HepG2 (cell line): ENCODE results near the gene COL9A3. TPM values are rescaled to one million over a fixed set of nuclear protein-coding genes. Genes with fewer than 3 reads are reported as not detected.
A peak's percentile ranks its signal among the peaks of the same experiment; 100 is the strongest.

ENCODE experiments used
- ARHGAP35 ChIP-seq: sonication (generic); formaldehyde crosslinking; IDR thresholded peaks from 2 replicates; pipeline ENCODE4 v1.9.0; 2022; ENCODE audit warnings: mild to moderate bottlenecking, inconsistent platforms, moderate library complexity, missing genetic modification reagents, borderline replicate concordance
- CHD2 ChIP-seq: IDR thresholded peaks from 2 replicates; pipeline ENCODE4 v1.6.1; 2011; ENCODE audit warnings: low read depth, low read length, improper control_type of control experiment
- HNRNPK ChIP-seq: fragments of 200-400 bp; formaldehyde crosslinking; IDR thresholded peaks from 2 replicates; pipeline ENCODE4 v1.6.1; 2018; ENCODE audit warnings: low read length, low read depth, moderate library complexity, mild to moderate bottlenecking; ENCODE audit not compliant: poor library complexity, severe bottlenecking
- MTF2 ChIP-seq: sonication (generic); formaldehyde crosslinking; IDR thresholded peaks from 2 replicates; pipeline ENCODE4 v1.5.0; 2020; ENCODE audit warnings: missing genetic modification reagents, borderline replicate concordance
- NFKB2 ChIP-seq: sonication (generic); formaldehyde crosslinking; IDR thresholded peaks from 2 replicates; pipeline ENCODE4 v1.4.0; 2020; ENCODE audit warnings: missing genetic modification reagents, borderline replicate concordance
- ONECUT2 ChIP-seq: sonication (generic); formaldehyde crosslinking; IDR thresholded peaks from 2 replicates; pipeline ENCODE4 v1.4.0; 2020; ENCODE audit warnings: missing genetic modification reagents
- RXRB ChIP-seq: IDR thresholded peaks from 2 replicates; pipeline ENCODE4 v1.6.1; 2016; ENCODE audit warnings: borderline replicate concordance, missing genetic modification reagents, missing compliant biosample characterization
- SSRP1 ChIP-seq: IDR thresholded peaks from 2 replicates; pipeline ENCODE4 v1.6.1; 2016; ENCODE audit warnings: control low read depth
- ZNF207 ChIP-seq: fragments of 450-650 bp; IDR thresholded peaks from 2 replicates; pipeline ENCODE4 v1.6.1; 2016; ENCODE audit warnings: antibody characterized with exemption, borderline replicate concordance
- ZNF547 ChIP-seq: sonication (generic); formaldehyde crosslinking; IDR thresholded peaks from 2 replicates; pipeline ENCODE4 v1.5.1; 2020; ENCODE audit warnings: mild to moderate bottlenecking, missing genetic modification reagents
- ZSCAN21 ChIP-seq: sonication (generic); formaldehyde crosslinking; IDR thresholded peaks from 2 replicates; pipeline ENCODE4 v1.8.0; 2022; ENCODE audit warnings: mild to moderate bottlenecking, missing genetic modification reagents, moderate library complexity, borderline replicate concordance
- polyA plus RNA-seq, 8 experiments: library from polyadenylated mRNA; depleted of rRNA in 3 of 8; stranded (reverse) in 7 of 8; unstranded in 1 of 8; fragments of >200 nt; fragmentation: Illumina TruSeq in 4 of 8; extraction: Trizol in 4 of 8; gene quantifications; 2 replicates each; pipeline versions ENCODE4 v1.2.1 to v1.2.3, GENCODE V29; 2011 to 2016; ENCODE audit warnings: low read depth in 4 of 8, missing spikeins in 1 of 8, mixed read lengths in 1 of 8; ENCODE audit not compliant: insufficient read depth in 1 of 8
- total RNA-seq, 5 experiments: library from RNA; depleted of rRNA; stranded (reverse); fragments of >200 nt; fragmentation: Illumina TruSeq; extraction: Trizol; gene quantifications; 2 replicates each; pipeline ENCODE4 v1.2.3, GENCODE V29; 2016; ENCODE audit warnings: low read depth in 1 of 5
- TF ChIP-seq, protein P1 (sequence below): sonication (generic); formaldehyde crosslinking; IDR thresholded peaks from 2 replicates; pipeline ENCODE4 v1.4.0; 2020; ENCODE audit warnings: missing genetic modification reagents
- TF ChIP-seq, protein P2 (sequence below): sonication (generic); IDR thresholded peaks from 2 replicates; pipeline ENCODE4 v1.6.1; 2016; ENCODE audit warnings: low read depth, borderline replicate concordance
- TF ChIP-seq, protein P3 (sequence below): sonication (generic); formaldehyde crosslinking; IDR thresholded peaks from 2 replicates; pipeline ENCODE4 v1.8.0; 2022; ENCODE audit warnings: missing genetic modification reagents, mild to moderate bottlenecking, moderate library complexity, borderline replicate concordance
- TF ChIP-seq, protein P4 (sequence below): sonication (generic); formaldehyde crosslinking; IDR thresholded peaks from 2 replicates; pipeline ENCODE4 v1.4.0; 2020; ENCODE audit warnings: mild to moderate bottlenecking, missing genetic modification reagents
- TF ChIP-seq, protein P5 (sequence below): sonication (generic); formaldehyde crosslinking; conservative IDR thresholded peaks from 2 replicates; pipeline ENCODE4 v1.8.0; 2022; ENCODE audit warnings: missing genetic modification reagents

The COL9A3 gene
- total and polyA plus RNA-seq, 2 of the 13 experiments (the other 11 are each of a cell fraction or from before 2014, with no cell fraction given): 155 to 204 TPM

DNA sequence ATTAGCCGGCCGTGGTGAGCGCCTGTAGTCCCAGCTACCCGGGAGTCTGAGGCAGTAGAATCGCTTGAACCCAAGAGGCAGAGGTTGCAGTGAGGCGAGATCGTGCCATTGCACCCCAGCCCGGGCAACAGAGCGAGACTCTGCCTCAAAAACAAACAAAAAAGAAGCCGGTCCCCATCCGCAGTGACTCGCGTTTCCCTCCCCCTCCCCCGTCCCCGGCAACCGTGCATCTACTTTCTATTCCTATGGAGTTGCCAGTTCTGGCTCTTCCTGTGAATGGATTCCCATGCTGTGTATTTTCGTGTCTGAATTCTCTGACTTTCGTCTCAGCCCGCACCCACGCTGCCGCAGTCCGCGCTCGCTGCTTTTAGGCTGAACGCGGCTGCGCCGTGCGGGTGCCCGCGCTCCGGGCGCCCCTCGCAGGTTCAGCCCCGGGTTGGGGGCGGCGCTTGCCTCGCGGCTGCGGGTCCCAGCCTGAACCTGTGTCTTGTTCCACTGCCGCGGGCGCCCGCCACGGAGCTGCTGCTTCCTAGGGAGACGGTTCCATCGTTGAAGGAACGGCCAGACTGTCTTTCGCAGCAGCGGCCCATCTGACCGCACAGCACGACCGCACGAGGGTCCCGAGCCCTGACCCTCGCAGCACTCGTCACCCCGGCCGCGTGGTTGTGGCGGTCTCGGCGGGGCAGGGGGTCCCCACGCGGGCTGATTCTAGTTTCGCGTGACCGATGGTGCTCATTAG lies 21.7 kb upstream of the COL9A3 start (continued):
- TF ChIP-seq, protein P1, sequence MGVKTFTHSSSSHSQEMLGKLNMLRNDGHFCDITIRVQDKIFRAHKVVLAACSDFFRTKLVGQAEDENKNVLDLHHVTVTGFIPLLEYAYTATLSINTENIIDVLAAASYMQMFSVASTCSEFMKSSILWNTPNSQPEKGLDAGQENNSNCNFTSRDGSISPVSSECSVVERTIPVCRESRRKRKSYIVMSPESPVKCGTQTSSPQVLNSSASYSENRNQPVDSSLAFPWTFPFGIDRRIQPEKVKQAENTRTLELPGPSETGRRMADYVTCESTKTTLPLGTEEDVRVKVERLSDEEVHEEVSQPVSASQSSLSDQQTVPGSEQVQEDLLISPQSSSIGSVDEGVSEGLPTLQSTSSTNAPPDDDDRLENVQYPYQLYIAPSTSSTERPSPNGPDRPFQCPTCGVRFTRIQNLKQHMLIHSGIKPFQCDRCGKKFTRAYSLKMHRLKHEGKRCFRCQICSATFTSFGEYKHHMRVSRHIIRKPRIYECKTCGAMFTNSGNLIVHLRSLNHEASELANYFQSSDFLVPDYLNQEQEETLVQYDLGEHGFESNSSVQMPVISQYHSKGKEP (CRISPR knock-in tag): no peak
- TF ChIP-seq, protein P2, sequence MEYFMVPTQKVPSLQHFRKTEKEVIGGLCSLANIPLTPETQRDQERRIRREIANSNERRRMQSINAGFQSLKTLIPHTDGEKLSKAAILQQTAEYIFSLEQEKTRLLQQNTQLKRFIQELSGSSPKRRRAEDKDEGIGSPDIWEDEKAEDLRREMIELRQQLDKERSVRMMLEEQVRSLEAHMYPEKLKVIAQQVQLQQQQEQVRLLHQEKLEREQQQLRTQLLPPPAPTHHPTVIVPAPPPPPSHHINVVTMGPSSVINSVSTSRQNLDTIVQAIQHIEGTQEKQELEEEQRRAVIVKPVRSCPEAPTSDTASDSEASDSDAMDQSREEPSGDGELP: no peak; the same call in 1 of the 2 replicates
- TF ChIP-seq CHD2 (no peak), ZSCAN21 (CRISPR knock-in tag) (peak; percentile 71; the same call in 1 of the 2 replicates), ARHGAP35 (CRISPR knock-in tag) (0 out of 2 replicates have a peak, but pooled peaks have one; percentile 79), RXRB (no peak), ZNF547 (peak; percentile 88), MTF2 (CRISPR knock-in tag) (peak; percentile 60; the same call in 1 of the 2 replicates), NFKB2 (CRISPR knock-in tag) (peak; percentile 94; the same call in 1 of the 2 replicates), SSRP1 (CRISPR knock-in tag) (no peak), ZNF207 (no peak), ONECUT2 (CRISPR knock-in tag) (no peak), HNRNPK (peak; percentile 41)
- TF ChIP-seq, protein P3, sequence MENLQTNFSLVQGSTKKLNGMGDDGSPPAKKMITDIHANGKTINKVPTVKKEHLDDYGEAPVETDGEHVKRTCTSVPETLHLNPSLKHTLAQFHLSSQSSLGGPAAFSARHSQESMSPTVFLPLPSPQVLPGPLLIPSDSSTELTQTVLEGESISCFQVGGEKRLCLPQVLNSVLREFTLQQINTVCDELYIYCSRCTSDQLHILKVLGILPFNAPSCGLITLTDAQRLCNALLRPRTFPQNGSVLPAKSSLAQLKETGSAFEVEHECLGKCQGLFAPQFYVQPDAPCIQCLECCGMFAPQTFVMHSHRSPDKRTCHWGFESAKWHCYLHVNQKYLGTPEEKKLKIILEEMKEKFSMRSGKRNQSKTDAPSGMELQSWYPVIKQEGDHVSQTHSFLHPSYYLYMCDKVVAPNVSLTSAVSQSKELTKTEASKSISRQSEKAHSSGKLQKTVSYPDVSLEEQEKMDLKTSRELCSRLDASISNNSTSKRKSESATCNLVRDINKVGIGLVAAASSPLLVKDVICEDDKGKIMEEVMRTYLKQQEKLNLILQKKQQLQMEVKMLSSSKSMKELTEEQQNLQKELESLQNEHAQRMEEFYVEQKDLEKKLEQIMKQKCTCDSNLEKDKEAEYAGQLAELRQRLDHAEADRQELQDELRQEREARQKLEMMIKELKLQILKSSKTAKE: 0 out of 2 replicates have a peak, but pooled peaks have one; percentile 15
- TF ChIP-seq, protein P4, sequence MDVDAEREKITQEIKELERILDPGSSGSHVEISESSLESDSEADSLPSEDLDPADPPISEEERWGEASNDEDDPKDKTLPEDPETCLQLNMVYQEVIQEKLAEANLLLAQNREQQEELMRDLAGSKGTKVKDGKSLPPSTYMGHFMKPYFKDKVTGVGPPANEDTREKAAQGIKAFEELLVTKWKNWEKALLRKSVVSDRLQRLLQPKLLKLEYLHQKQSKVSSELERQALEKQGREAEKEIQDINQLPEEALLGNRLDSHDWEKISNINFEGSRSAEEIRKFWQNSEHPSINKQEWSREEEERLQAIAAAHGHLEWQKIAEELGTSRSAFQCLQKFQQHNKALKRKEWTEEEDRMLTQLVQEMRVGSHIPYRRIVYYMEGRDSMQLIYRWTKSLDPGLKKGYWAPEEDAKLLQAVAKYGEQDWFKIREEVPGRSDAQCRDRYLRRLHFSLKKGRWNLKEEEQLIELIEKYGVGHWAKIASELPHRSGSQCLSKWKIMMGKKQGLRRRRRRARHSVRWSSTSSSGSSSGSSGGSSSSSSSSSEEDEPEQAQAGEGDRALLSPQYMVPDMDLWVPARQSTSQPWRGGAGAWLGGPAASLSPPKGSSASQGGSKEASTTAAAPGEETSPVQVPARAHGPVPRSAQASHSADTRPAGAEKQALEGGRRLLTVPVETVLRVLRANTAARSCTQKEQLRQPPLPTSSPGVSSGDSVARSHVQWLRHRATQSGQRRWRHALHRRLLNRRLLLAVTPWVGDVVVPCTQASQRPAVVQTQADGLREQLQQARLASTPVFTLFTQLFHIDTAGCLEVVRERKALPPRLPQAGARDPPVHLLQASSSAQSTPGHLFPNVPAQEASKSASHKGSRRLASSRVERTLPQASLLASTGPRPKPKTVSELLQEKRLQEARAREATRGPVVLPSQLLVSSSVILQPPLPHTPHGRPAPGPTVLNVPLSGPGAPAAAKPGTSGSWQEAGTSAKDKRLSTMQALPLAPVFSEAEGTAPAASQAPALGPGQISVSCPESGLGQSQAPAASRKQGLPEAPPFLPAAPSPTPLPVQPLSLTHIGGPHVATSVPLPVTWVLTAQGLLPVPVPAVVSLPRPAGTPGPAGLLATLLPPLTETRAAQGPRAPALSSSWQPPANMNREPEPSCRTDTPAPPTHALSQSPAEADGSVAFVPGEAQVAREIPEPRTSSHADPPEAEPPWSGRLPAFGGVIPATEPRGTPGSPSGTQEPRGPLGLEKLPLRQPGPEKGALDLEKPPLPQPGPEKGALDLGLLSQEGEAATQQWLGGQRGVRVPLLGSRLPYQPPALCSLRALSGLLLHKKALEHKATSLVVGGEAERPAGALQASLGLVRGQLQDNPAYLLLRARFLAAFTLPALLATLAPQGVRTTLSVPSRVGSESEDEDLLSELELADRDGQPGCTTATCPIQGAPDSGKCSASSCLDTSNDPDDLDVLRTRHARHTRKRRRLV (CRISPR knock-in tag): 0 out of 2 replicates have a peak, but pooled peaks have one; percentile 59
- TF ChIP-seq, protein P5, sequence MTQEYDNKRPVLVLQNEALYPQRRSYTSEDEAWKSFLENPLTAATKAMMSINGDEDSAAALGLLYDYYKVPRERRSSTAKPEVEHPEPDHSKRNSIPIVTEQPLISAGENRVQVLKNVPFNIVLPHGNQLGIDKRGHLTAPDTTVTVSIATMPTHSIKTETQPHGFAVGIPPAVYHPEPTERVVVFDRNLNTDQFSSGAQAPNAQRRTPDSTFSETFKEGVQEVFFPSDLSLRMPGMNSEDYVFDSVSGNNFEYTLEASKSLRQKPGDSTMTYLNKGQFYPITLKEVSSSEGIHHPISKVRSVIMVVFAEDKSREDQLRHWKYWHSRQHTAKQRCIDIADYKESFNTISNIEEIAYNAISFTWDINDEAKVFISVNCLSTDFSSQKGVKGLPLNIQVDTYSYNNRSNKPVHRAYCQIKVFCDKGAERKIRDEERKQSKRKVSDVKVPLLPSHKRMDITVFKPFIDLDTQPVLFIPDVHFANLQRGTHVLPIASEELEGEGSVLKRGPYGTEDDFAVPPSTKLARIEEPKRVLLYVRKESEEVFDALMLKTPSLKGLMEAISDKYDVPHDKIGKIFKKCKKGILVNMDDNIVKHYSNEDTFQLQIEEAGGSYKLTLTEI: no peak
